HG03175 (cell line): ENCODE data around the gene WWOX.

ENCODE experiments used
- ATAC-seq: cut with Tn5 transposase; IDR thresholded peaks from one replicate; pipeline ENCODE4 v1.9.1; 2021; ENCODE audit warnings: mild to moderate bottlenecking, moderate library complexity; ENCODE audit not compliant: unreplicated experiment

Gene WWOX

DNA sequence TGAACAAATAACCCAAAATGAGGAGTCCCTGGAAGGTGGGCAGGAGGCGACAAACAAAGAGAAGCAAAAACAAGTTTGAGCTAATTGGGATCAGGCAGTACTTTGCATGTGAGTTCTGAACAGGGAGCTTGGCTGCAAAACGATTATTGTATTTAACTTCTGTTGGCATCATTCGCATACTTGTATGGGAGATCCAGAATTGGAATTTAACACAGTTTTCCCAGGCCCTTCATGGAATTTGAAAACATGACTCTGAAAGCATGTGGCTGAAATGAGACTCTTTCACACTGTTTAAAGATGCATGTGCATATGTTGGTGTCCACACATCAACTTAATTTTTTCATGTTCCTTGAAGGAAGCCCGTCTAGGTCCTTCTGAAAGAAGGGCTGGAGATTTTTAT, 674.3 kb downstream of the WWOX start:
- ATAC-seq: no peak

- no peak for ATAC-seq
Observed at GRCh38 chr16:78775161-78775561, 675.7 kb downstream of the WWOX start.

- ATAC-seq: peak; percentile 71
Observed at GRCh38 chr16:78778101-78779004, 678.9 kb downstream of the WWOX start.

DNA sequence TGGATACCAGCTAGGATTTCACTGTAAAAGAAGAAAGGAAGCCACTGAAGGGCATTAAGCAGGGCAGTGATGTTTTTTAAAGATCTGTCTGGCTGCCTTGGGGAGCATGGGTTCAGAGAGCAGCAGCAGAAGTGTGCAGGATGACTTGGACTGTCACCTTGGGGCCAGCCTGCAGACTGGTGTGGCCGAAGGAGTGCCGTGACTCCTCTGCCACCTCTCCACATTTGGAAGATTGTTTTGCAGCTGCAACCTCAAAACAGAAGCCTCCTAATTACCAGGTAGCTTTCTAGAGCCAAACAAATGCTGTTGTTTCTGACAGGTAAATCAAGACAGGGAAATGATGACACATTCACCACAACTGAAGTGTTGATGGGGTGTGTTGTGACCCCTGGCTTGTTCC, 681.4 kb downstream of the WWOX start:
- ATAC-seq: no peak

DNA sequence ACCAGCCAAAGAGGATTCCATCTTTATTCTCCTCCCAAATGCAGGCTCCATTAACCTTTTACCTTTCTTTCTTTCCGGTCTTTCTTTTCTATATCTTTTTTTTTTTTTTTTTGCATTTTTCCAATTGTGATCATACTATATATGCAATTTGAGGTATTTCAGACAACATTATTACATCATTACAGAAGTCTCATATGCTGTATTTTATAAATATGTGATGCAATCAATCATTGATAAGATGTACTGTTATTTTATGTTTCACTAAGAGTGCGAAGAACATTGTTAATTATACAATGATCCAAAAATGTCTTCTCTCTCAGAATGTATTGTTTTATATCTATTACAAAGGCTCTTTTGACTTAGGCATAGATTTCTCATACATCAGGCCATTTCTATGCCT, 683.1 kb downstream of the WWOX start:
- ATAC-seq: no peak

DNA sequence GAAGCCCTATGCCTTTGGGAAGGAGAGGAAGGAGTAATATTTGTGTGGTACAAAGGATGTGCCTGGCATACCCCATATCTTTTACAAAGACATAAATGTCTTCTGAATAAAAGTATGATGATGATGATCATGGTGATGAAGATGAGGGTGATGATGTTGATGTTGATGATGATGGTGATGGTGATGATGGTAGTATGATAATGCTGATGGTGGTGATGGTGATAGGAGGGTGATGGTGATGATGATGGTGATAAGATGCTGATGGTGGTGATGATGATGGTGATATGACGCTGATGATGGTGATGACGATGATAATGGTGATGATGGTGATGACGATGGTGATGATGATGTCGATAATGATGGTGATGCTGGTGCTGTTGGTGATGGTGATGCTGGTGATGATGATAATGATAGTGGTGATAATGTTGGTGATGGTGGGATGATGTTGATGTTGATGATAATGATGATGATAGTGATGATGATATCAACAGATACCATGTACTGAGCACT, 684.2 kb downstream of the WWOX start:
- ATAC-seq: no peak

- ATAC-seq: no peak
Observed at GRCh38 chr16:78784771-78785170, 685.3 kb downstream of the WWOX start.

DNA sequence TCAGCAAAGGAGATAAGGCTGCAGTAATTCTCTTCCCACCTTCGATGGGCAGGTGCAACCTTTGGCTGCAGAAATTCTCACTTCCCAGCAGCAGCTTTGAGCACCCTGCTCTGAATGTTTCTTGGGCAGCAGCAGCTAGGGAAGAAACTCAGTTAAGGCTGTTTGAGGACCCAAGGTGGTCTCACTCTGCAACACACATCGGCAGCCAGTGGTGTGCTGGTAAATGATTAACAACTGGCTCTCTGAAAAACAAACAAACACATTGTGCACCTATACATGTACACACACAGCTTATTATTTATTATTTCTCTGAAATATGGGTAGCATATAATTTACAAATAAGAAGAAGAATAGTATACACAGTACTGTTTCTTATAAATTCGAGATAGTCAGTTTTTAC, 685.8 kb downstream of the WWOX start:
- no peak for ATAC-seq

DNA sequence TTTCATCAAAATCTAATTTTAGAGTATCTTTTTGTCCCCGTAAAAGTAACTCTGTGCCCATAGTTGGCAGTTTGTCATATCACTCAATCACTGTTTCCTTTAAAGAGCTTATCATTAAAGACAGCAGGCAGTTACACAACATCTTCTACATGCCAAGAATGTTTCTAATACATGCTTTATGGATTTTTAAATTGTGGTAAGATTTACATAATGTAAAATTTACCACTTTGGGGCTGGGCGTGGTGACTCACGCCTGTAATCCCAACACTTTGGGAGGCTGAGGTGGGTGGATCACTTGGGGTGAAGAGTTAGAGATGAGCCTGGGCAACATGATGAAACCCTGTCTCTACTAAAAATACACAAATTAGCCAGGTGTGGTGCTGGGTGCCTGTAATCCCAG, 687.2 kb downstream of the WWOX start:
- no peak for ATAC-seq

DNA sequence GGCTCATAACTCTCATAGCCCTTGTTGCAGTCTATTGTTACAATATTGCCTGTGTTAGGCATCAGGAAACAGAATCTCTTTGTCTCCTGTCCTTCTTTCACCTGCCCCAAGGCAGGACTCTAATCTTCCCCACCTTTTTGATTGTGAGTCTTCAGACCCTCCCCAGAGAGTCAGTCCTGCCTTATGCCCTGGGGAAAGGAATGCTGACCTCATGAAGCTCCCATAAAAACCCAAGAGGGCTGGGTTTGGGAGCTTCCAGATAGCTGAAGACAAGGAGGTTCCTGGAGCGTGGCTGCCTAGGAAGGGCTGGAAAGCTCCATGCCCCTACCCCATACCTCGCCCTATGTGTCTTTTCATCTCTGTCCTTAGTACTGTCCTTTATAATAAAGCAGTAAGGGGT, 688.8 kb downstream of the WWOX start:
- no peak for ATAC-seq

DNA sequence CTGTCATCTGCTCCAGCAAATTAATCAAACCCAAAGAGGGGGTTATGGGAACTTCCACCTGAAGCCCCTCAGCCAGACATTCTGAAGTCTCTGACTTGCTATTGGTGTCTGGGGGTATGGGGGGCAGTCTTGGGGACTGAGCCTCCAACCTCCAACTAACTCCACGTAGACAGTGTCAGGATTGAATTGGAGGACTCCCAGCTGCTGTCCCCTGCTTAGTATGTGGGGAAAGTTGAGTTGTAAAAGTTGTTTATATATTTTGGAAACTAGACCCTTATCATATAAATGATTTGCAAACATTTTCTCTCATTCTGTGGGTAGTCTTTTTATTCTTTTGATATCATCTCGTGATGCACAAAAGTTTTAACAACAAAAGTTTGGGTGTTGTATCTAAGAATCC, 689.2 kb downstream of the WWOX start:
- no peak for ATAC-seq

- ATAC-seq: no peak
Observed at GRCh38 chr16:78789561-78789960, 690.1 kb downstream of the WWOX start.

GRCh38 chr16:78791011-78791410, 691.6 kb downstream of the WWOX start:
- no peak for ATAC-seq

DNA sequence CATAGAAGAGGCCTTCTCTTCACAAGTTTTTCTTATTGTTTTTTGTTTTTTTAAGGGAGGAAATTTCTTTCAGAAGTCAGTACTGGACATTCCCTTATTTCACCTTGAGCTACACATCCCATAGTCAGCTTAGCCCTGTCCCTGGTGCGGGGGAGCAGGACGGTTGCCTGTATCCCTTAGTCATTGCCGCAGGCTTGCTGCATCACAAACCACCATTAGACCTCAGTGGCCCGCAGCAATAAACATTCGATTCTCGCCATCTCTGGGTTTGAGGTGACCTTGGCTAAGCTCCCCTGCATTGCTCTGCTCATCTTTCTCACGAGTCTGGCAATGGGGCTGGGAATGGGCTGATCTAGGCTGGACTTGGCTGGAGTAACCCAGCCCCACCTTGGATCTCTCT, 692.5 kb downstream of the WWOX start:
- ATAC-seq: no peak

- ATAC-seq: no peak
Observed at GRCh38 chr16:78792952-78793351, 693.5 kb downstream of the WWOX start.

- no peak for ATAC-seq
Observed at GRCh38 chr16:78794581-78795250, 695.3 kb downstream of the WWOX start.

DNA sequence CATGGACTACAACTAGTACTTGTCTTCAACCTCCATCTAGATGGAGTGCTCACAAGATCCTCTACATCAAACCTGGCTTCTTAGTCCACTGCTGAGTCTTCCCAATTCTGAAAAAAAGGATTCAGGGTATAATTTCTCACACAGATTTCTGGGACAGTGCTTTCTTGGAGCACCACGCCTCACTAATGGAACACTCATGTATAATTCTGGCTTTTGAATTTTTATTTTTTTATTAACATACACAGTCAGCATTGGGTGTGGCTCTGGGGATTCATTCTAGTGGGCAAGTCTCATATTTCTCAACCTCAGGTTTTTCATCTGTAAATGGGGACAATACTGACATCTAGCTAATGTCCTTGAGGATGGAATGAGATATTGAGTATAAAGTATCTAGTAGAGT, 696.0 kb downstream of the WWOX start:
- ATAC-seq: no peak

- ATAC-seq: peak; percentile 55
Observed at GRCh38 chr16:78796221-78796866, 696.9 kb downstream of the WWOX start.

GRCh38 chr16:78799429-78799828, 700.0 kb downstream of the WWOX start:
- no peak for ATAC-seq

DNA sequence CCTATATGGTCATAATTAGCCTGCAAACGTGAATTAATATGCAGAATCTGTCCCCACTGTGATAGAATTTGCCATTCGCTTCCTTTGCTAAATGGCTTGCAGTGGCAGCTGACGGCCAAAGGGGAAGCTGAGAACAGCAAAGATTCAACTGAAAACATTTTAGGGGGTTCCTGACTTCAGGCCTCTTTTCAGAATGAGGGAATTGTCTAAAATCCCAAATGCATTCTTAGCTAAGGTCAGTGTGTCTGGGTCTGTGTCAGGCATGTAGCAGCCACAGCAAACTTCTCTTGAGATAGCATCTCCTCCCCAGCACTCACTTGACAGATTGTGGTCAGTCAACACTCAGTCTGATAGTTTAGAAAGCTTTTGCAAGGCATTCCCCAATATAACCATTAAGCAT, 701.1 kb downstream of the WWOX start:
- ATAC-seq: no peak

DNA sequence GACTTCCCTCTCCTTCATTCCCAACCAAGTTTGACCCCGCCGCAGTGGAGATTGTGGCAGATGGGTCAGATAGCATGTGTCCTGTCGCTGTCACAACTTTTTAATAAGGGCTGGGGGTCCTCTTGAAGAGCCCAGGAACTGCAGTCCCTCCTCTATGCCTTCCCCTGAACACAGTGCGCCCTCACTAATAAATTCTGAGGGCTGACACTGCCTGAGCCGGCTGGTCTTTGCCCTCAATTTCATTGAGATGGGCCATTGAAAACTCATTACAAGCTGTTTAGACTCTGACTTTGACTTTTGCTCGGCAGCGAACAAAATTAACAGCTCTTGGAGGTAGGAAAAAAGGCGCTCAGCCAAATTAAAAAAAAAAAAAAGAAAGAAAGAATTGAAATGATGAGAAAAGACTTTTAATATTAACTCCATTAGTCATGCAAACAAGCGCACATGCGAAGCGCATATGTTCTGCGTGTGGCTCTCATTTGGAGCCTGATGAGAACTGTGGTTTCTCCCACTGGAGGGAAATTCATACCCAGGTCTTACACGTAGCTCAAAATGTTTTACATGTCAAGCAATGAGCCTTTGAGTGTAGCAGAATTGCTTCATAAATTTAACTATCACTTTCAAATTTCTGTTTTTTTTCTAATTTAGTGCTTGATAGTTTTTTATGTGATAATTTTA, 704.7 kb downstream of the WWOX start:
- no peak for ATAC-seq
